Colonic mucosa (tissue), 4 donors: ENCODE measurements around the gene NDUFS2. TPM values are rescaled to one million over a fixed set of nuclear protein-coding genes. Genes with fewer than 3 reads are reported as not detected.

Experiments
- DNase-seq: peaks from one replicate; pipeline ENCODE4 v3.0.0-alpha.2; 2020
- H3K27ac ChIP-seq: fragments of 200-600 bp; one replicate; pipeline ENCODE4 v1.8.0; 2021
- H3K27me3 ChIP-seq: fragments of 200-600 bp; one replicate; pipeline ENCODE4 v1.8.0; 2021
- H3K36me3 ChIP-seq: fragments of 200-600 bp; one replicate; pipeline ENCODE4 v1.8.0; 2021
- H3K4me1 ChIP-seq: fragments of 200-600 bp; one replicate; pipeline ENCODE4 v1.8.0; 2021; ENCODE audit warnings: mild to moderate bottlenecking
- H3K4me3 ChIP-seq: fragments of 200-600 bp; one replicate; pipeline ENCODE4 v1.8.0; 2021
- H3K9ac ChIP-seq, 2 donors: one replicate each; pipeline ENCODE4 v1.7.0; 2013; ENCODE audit warnings: control low read depth in 2 of 2, low read depth in 2 of 2, low read length in 2 of 2
- H3K9me3 ChIP-seq: fragments of 200-600 bp; one replicate; pipeline ENCODE4 v1.8.0; 2021
- CTCF ChIP-seq: fragments of 200-600 bp; IDR thresholded peaks from one replicate; pipeline ENCODE4 v1.8.0; 2022; ENCODE audit warnings: antibody characterized with exemption, mild to moderate bottlenecking
- intact Hi-C: fragments of 100-400 bp; cut with DNase I; formaldehyde crosslinking; loops from one replicate; pipeline ENCODE4 v1.14.1; 2022
- total RNA-seq, 2 donors: library from RNA; stranded (reverse); fragmentation: NEBNext Ultra II Directional in 1 of 2; extraction: Animal tissue kit (Norgen Biotek cat#: 25700) in 1 of 2; gene quantifications; one replicate each; pipeline ENCODE4 v1.2.1, GENCODE V29; 2021
- donor health status: healthy.
- donor health status: DM: no; HTN: no; CAD: no.
- donor health status: DM: no; HTN: no; CAD: no.

NDUFS2 gene
- total RNA-seq, 2 donors from 2014 or later, result 167 to 169 TPM

- H3K27me3 ChIP-seq, result no peaks in the 10 kb centered on the region
- H3K4me1 ChIP-seq, result no peaks in the 10 kb centered on the region
- DNase-seq, result no peak
- intact Hi-C loops, result no loop called here
- H3K36me3 ChIP-seq, result peaks cover 6% of the 10 kb centered on the region
- H3K27ac ChIP-seq, result no peak overlapping the region
- H3K4me3 ChIP-seq, result no peak overlapping the region
- no peak for TF ChIP-seq CTCF
- H3K9me3 ChIP-seq, result no peaks in the 10 kb centered on the region
- H3K9ac ChIP-seq, result no peak overlapping the region
Measured at GRCh38 chr1:161218301-161219077, 16.3 kb downstream of the NDUFS2 start.

GRCh38 chr1:161219078-161219892 is 17.1 kb downstream of the NDUFS2 start:
- no peaks in the 10 kb centered on the region for H3K4me1 ChIP-seq
- no peaks in the 10 kb centered on the region for H3K27me3 ChIP-seq
- no peaks in the 10 kb centered on the region for H3K9me3 ChIP-seq
- no peak overlapping the region for H3K27ac ChIP-seq
- H3K36me3 ChIP-seq, result no peaks in the 10 kb centered on the region
- intact Hi-C loops, result no loop called here
- TF ChIP-seq CTCF, result no peak
- DNase-seq, result no peak
- H3K9ac ChIP-seq, result no peak overlapping the region
- no peak overlapping the region for H3K4me3 ChIP-seq

GRCh38 chr1:161220002-161220401 is 17.8 kb downstream of the NDUFS2 start:
- Histone ChIP-seq H3K4me1 (no peaks in the 10 kb centered on the region), H3K4me3 (no peak overlapping the region), H3K27ac (no peak overlapping the region), H3K27me3 (no peaks in the 10 kb centered on the region), H3K9me3 (no peaks in the 10 kb centered on the region), H3K36me3 (no peaks in the 10 kb centered on the region), H3K9ac (no peak overlapping the region)
- TF ChIP-seq CTCF, result no peak
- no peak for DNase-seq
- intact Hi-C loops, result no loop called here

GRCh38 chr1:161222175-161223019 is 20.2 kb downstream of the NDUFS2 start:
- no peak overlapping the region for H3K9ac ChIP-seq
- H3K4me3 ChIP-seq, result no peak overlapping the region
- TF ChIP-seq CTCF, result no peak
- no peak overlapping the region for H3K27ac ChIP-seq
- H3K27me3 ChIP-seq, result no peaks in the 10 kb centered on the region
- DNase-seq, result no peak
- H3K4me1 ChIP-seq, result peaks cover 15% of the 10 kb centered on the region
- no peaks in the 10 kb centered on the region for H3K36me3 ChIP-seq
- intact Hi-C loops, result no loop called here
- H3K9me3 ChIP-seq, result no peaks in the 10 kb centered on the region
